ENCODE measurements around the gene PHF21A. TPM values are rescaled to one million over a fixed set of nuclear protein-coding genes. Genes with fewer than 3 reads are reported as not detected.

Gene PHF21A
- total and polyA plus RNA-seq, 2 of the 8 experiments (the other 6 are each of a cell fraction or from before 2014, with no cell fraction given), result 17.6 to 40.3 TPM

GRCh38 chr11:45949992-45950407, 171.3 kb downstream of the PHF21A start:
- Histone ChIP-seq H3K4me1 (replicated peaks in 1 of 4; ENCODE audit: control insufficient read depth in 3 of 4, insufficient read depth in 4 of 4, low read length in 3 of 4) (no peaks in the 10 kb centered on the region), H3K27ac (ENCODE audit: low read depth, low read length) (no peak overlapping the region), H3K9me3 (ENCODE audit: insufficient read depth in 2 of 2, low read depth in 1 of 2, low read length in 1 of 2) (no peaks in the 10 kb centered on the region), H4K91ac (replicated peaks; ENCODE audit: insufficient read length, low read length) (no peak overlapping the region), H4K20me1 (replicated peaks in 1 of 2; ENCODE audit: control insufficient read depth in 1 of 2, insufficient read depth in 2 of 2, low read length in 2 of 2) (no peaks in the 10 kb centered on the region), H2BK120ac (replicated peaks; ENCODE audit: low read depth, low read length) (no peak overlapping the region), H3K79me1 (ENCODE audit: low read depth, low read length) (no peaks in the 10 kb centered on the region), H3K36me3 (ENCODE audit: control insufficient read depth in 2 of 4, insufficient read depth in 4 of 4, low read length in 3 of 4) (peaks cover 0 to 41% (median 28%) of the 10 kb centered on the region in 4 experiments), H3K4ac (replicated peaks; ENCODE audit: insufficient read length, low read depth, low read length) (no peak overlapping the region), H2AK5ac (ENCODE audit: low read depth, low read length) (no peak overlapping the region), H3K27me3 (replicated peaks in 1 of 4; ENCODE audit: control insufficient read depth in 3 of 4, extremely low read depth in 1 of 4, insufficient read depth in 3 of 4, low read length in 3 of 4) (no peaks in the 10 kb centered on the region), H3K23ac (ENCODE audit: insufficient read length) (no peak overlapping the region), H3K56ac (replicated peaks; ENCODE audit: insufficient read length, low read depth, low read length) (no peak overlapping the region), H4K8ac (ENCODE audit: extremely low read depth, insufficient read depth, low read length) (no peak overlapping the region), H2BK12ac (ENCODE audit: low read depth, low read length) (no peak overlapping the region), H4K5ac (ENCODE audit: insufficient read length, low read depth, low read length) (no peak overlapping the region), H2BK5ac (ENCODE audit: low read depth, low read length) (no peak overlapping the region), H2BK20ac (ENCODE audit: low read length) (no peak overlapping the region), H3K4me2 (ENCODE audit: insufficient read depth in 1 of 2, low read depth in 2 of 2, low read length in 2 of 2) (no peak overlapping the region), H3K4me3 (ENCODE audit: extremely low read depth in 1 of 4, insufficient read depth in 2 of 4, low read depth in 3 of 4, low read length in 4 of 4) (no peak overlapping the region), H3K9ac (replicated peaks in 1 of 4; ENCODE audit: extremely low read depth in 1 of 4, low read depth in 3 of 4, low read length in 3 of 4) (no peak overlapping the region), H3K23me2 (ENCODE audit: low read depth, low read length) (no peaks in the 10 kb centered on the region), H3K14ac (ENCODE audit: insufficient read length) (no peak overlapping the region), H3K79me2 (ENCODE audit: control insufficient read depth in 1 of 2, insufficient read depth in 2 of 2, low read length in 2 of 2) (no peaks in the 10 kb centered on the region), H2AFZ (ENCODE audit: low read length) (no peak overlapping the region), H3K18ac (ENCODE audit: extremely low read depth, low read length) (no peak overlapping the region), H2BK15ac (ENCODE audit: low read length) (no peak overlapping the region)
- 100% methylated on average over 1 of the region's 1 CpG; no CpG with 5 or more reads in 1 of the 2 experiments for WGBS, 2 experiments (ENCODE audit: extremely low coverage in 1 of 2, insufficient coverage in 1 of 2, insufficient read length in 1 of 2, insufficient replicate concordance in 2 of 2, low coverage in 1 of 2, low lambda C conversion rate in 2 of 2, missing lambda C conversion rate in 1 of 2)
- ChIA-PET CTCF (ENCODE audit: partially characterized antibody) (interaction anchor here (1.6 to 3.6 kb wide), 3 partner anchors 16 to 77 kb away, joined by 5 to 18 read pairs (median 6); no protein-coding TSS in a partner anchor), POLR2A (ENCODE audit: partially characterized antibody) (interaction anchor here (1.0 to 1.5 kb wide), 2 partner anchors 14 to 27 kb away, joined by 3 to 4 read pairs; partner anchors contain the start of gene LARGE2)
- DNase-seq (ENCODE audit: low read depth in 1 of 2, low spot score in 2 of 2) (no peak), FAIRE-seq (no peak)
- no peak for TF ChIP-seq HDAC6 (IDR thresholded peaks at IDR 0.05; ENCODE audit: low read depth, low read length)
